HL-60 (cell line): ENCODE results near the gene HOXD11.

Source experiments
- DNase-seq, 2 experiments: peaks; one replicate each; pipeline ENCODE4 v3.0.0-alpha.2; 2010 to 2020; ENCODE audit warnings: low read depth in 1 of 2, low spot score in 1 of 2
- H3K27ac ChIP-seq: fragments of 250-450 bp; sonication (Bioruptor Pico); replicated peaks from 2 replicates; pipeline ENCODE4 v1.5.1; 2020; ENCODE audit warnings: mild to moderate bottlenecking, moderate library complexity
- H3K27me3 ChIP-seq: fragments of 250-450 bp; sonication (Bioruptor Pico); 2 replicates; pipeline ENCODE4 v1.5.1; 2021; ENCODE audit warnings: mild to moderate bottlenecking, moderate library complexity; ENCODE audit not compliant: insufficient read depth, poor library complexity, severe bottlenecking
- H3K4me3 ChIP-seq: replicated peaks from 2 replicates; pipeline ENCODE4 v1.5.1; 2011; ENCODE audit warnings: mild to moderate bottlenecking, control low read depth, low read length; ENCODE audit not compliant: insufficient read depth
- CTCF ChIP-seq: IDR thresholded peaks from one replicate; pipeline ENCODE4 v1.5.1; 2011; ENCODE audit warnings: low read length, control low read depth, inconsistent platforms; ENCODE audit not compliant: insufficient read depth
- GABPA ChIP-seq: IDR thresholded peaks from 2 replicates; pipeline ENCODE4 v1.6.1; 2012; ENCODE audit warnings: low read depth
- POLR2AphosphoS5 ChIP-seq: IDR thresholded peaks from 2 replicates; pipeline ENCODE4 v1.6.1; 2012; ENCODE audit warnings: low read depth
- REST ChIP-seq: IDR thresholded peaks from 2 replicates; pipeline ENCODE4 v1.6.1; 2012; ENCODE audit warnings: low read depth; ENCODE audit not compliant: insufficient replicate concordance
- SPI1 ChIP-seq: IDR thresholded peaks from 2 replicates; pipeline ENCODE4 v1.6.1; 2012; ENCODE audit warnings: low read depth, mild to moderate bottlenecking, borderline replicate concordance

The HOXD11 gene

GRCh38 chr2:176076063-176076462 lies 31.0 kb upstream of the HOXD11 start:
- peaks cover 77% of the 10 kb centered on the region for H3K27me3 ChIP-seq
- TF ChIP-seq POLR2AphosphoS5 (no peak), REST (no peak), CTCF (no peak)
- DNase-seq: no peak
- no peak overlapping the region for H3K4me3 ChIP-seq
- H3K27ac ChIP-seq: no peak overlapping the region

- no peak overlapping the region for H3K4me3 ChIP-seq
- H3K27me3 ChIP-seq: peaks cover 78% of the 10 kb centered on the region
- no peak overlapping the region for H3K27ac ChIP-seq
- TF ChIP-seq CTCF: no peak
- TF ChIP-seq SPI1: no peak
- no peak for TF ChIP-seq GABPA
- TF ChIP-seq POLR2AphosphoS5: no peak
- no peak for TF ChIP-seq REST
- no peak for DNase-seq
These were observed 30.3 kb upstream of the HOXD11 start for GRCh38 chr2:176076796-176077195.

- DNase-seq: no peak
- peaks cover 81% of the 10 kb centered on the region for H3K27me3 ChIP-seq
- no peak overlapping the region for H3K27ac ChIP-seq
- H3K4me3 ChIP-seq: no peak overlapping the region
- TF ChIP-seq SPI1: no peak
- TF ChIP-seq CTCF: no peak
- no peak for TF ChIP-seq REST
- TF ChIP-seq GABPA: no peak
- no peak for TF ChIP-seq POLR2AphosphoS5
These were observed 28.4 kb upstream of the HOXD11 start for GRCh38 chr2:176078541-176079284.
